HEK293 (cell line): ENCODE measurements around the gene STAB1.

Experiments used
- CTCF ChIA-PET: fragments of 350-600 bp; formaldehyde crosslinking; extraction: SDS; loops from one replicate; lab custom pipeline; 2021; ENCODE audit warnings: antibody characterized with exemption; lab: Yijun Ruan, JAX
- POLR2A ChIA-PET: fragments of 300-600 bp; formaldehyde crosslinking; extraction: SDS; loops from one replicate; lab custom pipeline; 2020; ENCODE audit warnings: antibody characterized with exemption, inconsistent platforms; lab: Yijun Ruan, JAX
- H3K27ac ChIP-seq: fragments of 200-500 bp; sonication (Bioruptor generic); 2 replicates; pipeline ENCODE4 v1.5.1; 2014; ENCODE audit warnings: low read depth, low read length, control low read depth, inconsistent platforms; ENCODE audit errors: extremely low read depth
- H3K36me3 ChIP-seq, 2 experiments: fragments of 200-500 bp in 1 of 2; sonication (Bioruptor generic) in 1 of 2; 1 replicate in 1 of 2; 2 replicates in 1 of 2; pipeline ENCODE4 v1.5.1; 2014 to 2017; ENCODE audit warnings: inconsistent platforms in 2 of 2, low read length in 2 of 2; ENCODE audit not compliant: control insufficient read depth in 2 of 2, insufficient read depth in 1 of 2
- H3K4me1 ChIP-seq: fragments of 200-500 bp; sonication (Bioruptor generic); 2 replicates; pipeline ENCODE4 v1.5.1; 2014; ENCODE audit warnings: mild to moderate bottlenecking, low read length, inconsistent platforms; ENCODE audit not compliant: control insufficient read depth, insufficient read depth
- H3K4me3 ChIP-seq: 2 replicates; pipeline ENCODE4 v1.5.1; 2011; ENCODE audit warnings: low read depth, mild to moderate bottlenecking, control low read depth, low read length, moderate library complexity
- H3K9me3 ChIP-seq: fragments of 200-500 bp; sonication (Bioruptor generic); 2 replicates; pipeline ENCODE4 v1.5.1; 2014; ENCODE audit warnings: low read depth, low read length, inconsistent platforms; ENCODE audit not compliant: control insufficient read depth, insufficient read depth
- AEBP2 ChIP-seq: fragments of 450-650 bp; formaldehyde crosslinking; IDR thresholded peaks from 2 replicates; pipeline ENCODE4 v1.5.1; 2016; ENCODE audit warnings: missing biosample characterization, missing genetic modification characterization, borderline replicate concordance
- KLF1 ChIP-seq: fragments of 450-650 bp; formaldehyde crosslinking; IDR thresholded peaks from 2 replicates; pipeline ENCODE4 v1.5.1; 2016; ENCODE audit warnings: missing biosample characterization, missing genetic modification characterization
- KLF10 ChIP-seq: fragments of 450-650 bp; IDR thresholded peaks from 2 replicates; pipeline ENCODE4 v1.5.1; 2018; ENCODE audit warnings: missing biosample characterization, mild to moderate bottlenecking, missing genetic modification characterization
- MYNN ChIP-seq: fragments of 450-650 bp; formaldehyde crosslinking; IDR thresholded peaks from 2 replicates; pipeline ENCODE4 v1.5.1; 2016; ENCODE audit warnings: missing biosample characterization, missing genetic modification characterization, borderline replicate concordance
- MZF1 ChIP-seq: fragments of 450-650 bp; formaldehyde crosslinking; IDR thresholded peaks from 2 replicates; pipeline ENCODE4 v1.5.1; 2017; ENCODE audit warnings: missing biosample characterization, missing genetic modification characterization, borderline replicate concordance
- OSR2 ChIP-seq: fragments of 450-650 bp; formaldehyde crosslinking; IDR thresholded peaks from 2 replicates; pipeline ENCODE4 v1.5.1; 2016; ENCODE audit warnings: missing biosample characterization, missing genetic modification characterization
- OVOL3 ChIP-seq: fragments of 450-650 bp; formaldehyde crosslinking; IDR thresholded peaks from 2 replicates; pipeline ENCODE4 v1.5.1; 2016; ENCODE audit warnings: missing biosample characterization, missing genetic modification characterization
- REPIN1 ChIP-seq: fragments of 450-650 bp; formaldehyde crosslinking; IDR thresholded peaks from 2 replicates; pipeline ENCODE4 v1.5.1; 2017; ENCODE audit warnings: missing biosample characterization, missing genetic modification characterization, low read depth
- SP7 ChIP-seq: fragments of 450-650 bp; formaldehyde crosslinking; IDR thresholded peaks from 2 replicates; pipeline ENCODE4 v1.5.1; 2016; ENCODE audit warnings: missing biosample characterization, missing genetic modification characterization
- TRIM28 ChIP-seq: IDR thresholded peaks from 2 replicates; pipeline ENCODE4 v1.6.1; 2011; ENCODE audit warnings: low read length, control low read depth, borderline replicate concordance
- YY2 ChIP-seq: fragments of 450-650 bp; formaldehyde crosslinking; IDR thresholded peaks from 2 replicates; pipeline ENCODE4 v1.5.1; 2016; ENCODE audit warnings: missing biosample characterization, missing genetic modification characterization
- ZFP41 ChIP-seq: fragments of 450-650 bp; formaldehyde crosslinking; IDR thresholded peaks from 2 replicates; pipeline ENCODE4 v1.5.1; 2016; ENCODE audit warnings: missing biosample characterization, missing genetic modification characterization, borderline replicate concordance
- ZFP69B ChIP-seq: fragments of 450-650 bp; formaldehyde crosslinking; IDR thresholded peaks from 2 replicates; pipeline ENCODE4 v1.5.1; 2016; ENCODE audit warnings: missing biosample characterization, missing genetic modification characterization
- ZNF16 ChIP-seq: fragments of 450-650 bp; formaldehyde crosslinking; IDR thresholded peaks from 2 replicates; pipeline ENCODE4 v1.5.1; 2016; ENCODE audit warnings: low read depth, missing biosample characterization, missing genetic modification characterization
- ZNF169 ChIP-seq: fragments of 450-650 bp; formaldehyde crosslinking; IDR thresholded peaks from 2 replicates; pipeline ENCODE4 v1.5.1; 2016; ENCODE audit warnings: missing biosample characterization, missing genetic modification characterization
- ZNF2 ChIP-seq: fragments of 450-650 bp; formaldehyde crosslinking; IDR thresholded peaks from 2 replicates; pipeline ENCODE4 v1.5.1; 2016; ENCODE audit warnings: missing biosample characterization, missing genetic modification characterization
- ZNF202 ChIP-seq: fragments of 450-650 bp; formaldehyde crosslinking; IDR thresholded peaks from 2 replicates; pipeline ENCODE4 v1.5.1; 2016; ENCODE audit warnings: missing biosample characterization, missing genetic modification characterization, borderline replicate concordance
- ZNF501 ChIP-seq: fragments of 450-650 bp; formaldehyde crosslinking; IDR thresholded peaks from 2 replicates; pipeline ENCODE4 v1.5.1; 2016; ENCODE audit warnings: missing biosample characterization, missing genetic modification characterization
- ZNF521 ChIP-seq: fragments of 450-650 bp; formaldehyde crosslinking; IDR thresholded peaks from 2 replicates; pipeline ENCODE4 v1.5.1; 2017; ENCODE audit warnings: missing biosample characterization, mild to moderate bottlenecking, missing genetic modification characterization
- ZNF529 ChIP-seq: fragments of 450-650 bp; formaldehyde crosslinking; IDR thresholded peaks from 2 replicates; pipeline ENCODE4 v1.5.1; 2017; ENCODE audit warnings: missing genetic modification characterization, missing biosample characterization; ENCODE audit not compliant: insufficient replicate concordance
- ZNF600 ChIP-seq: fragments of 450-650 bp; formaldehyde crosslinking; IDR thresholded peaks from 2 replicates; pipeline ENCODE4 v1.5.1; 2016; ENCODE audit warnings: missing biosample characterization, missing genetic modification characterization
- ZNF701 ChIP-seq: fragments of 450-650 bp; formaldehyde crosslinking; IDR thresholded peaks from 2 replicates; pipeline ENCODE4 v1.5.1; 2016; ENCODE audit warnings: missing biosample characterization, missing genetic modification characterization
- ZNF791 ChIP-seq: fragments of 450-650 bp; formaldehyde crosslinking; IDR thresholded peaks from 2 replicates; pipeline ENCODE4 v1.5.1; 2016; ENCODE audit warnings: missing biosample characterization, missing genetic modification characterization
- ZNF792 ChIP-seq: fragments of 450-650 bp; formaldehyde crosslinking; IDR thresholded peaks from 2 replicates; pipeline ENCODE4 v1.5.1; 2016; ENCODE audit warnings: missing biosample characterization, missing genetic modification characterization
- ZSCAN18 ChIP-seq: fragments of 450-650 bp; formaldehyde crosslinking; IDR thresholded peaks from 2 replicates; pipeline ENCODE4 v1.5.1; 2016; ENCODE audit warnings: missing biosample characterization, missing genetic modification characterization

STAB1 gene

GRCh38 chr3:52522651-52523251, 27.6 kb downstream of the STAB1 start:
- ChIA-PET POLR2A (no interaction called here), CTCF (interaction anchor here (0.6 to 0.7 kb wide), 3 partner anchors 24 to 1111 kb away, joined by 3 to 4 read pairs (median 4); no protein-coding TSS in a partner anchor)
- Histone ChIP-seq H3K27ac (no peak overlapping the region), H3K9me3 (no peaks in the 10 kb centered on the region), H3K36me3 (peaks cover 0 to 43% of the 10 kb centered on the region in 2 experiments; a peak in 1 of 3 replicates), H3K4me1 (no peaks in the 10 kb centered on the region), H3K4me3 (no peak overlapping the region)
- TF ChIP-seq ZNF791 (tag by site-specific recombination) (no peak), ZNF202 (tag by site-specific recombination) (no peak)

DNA sequence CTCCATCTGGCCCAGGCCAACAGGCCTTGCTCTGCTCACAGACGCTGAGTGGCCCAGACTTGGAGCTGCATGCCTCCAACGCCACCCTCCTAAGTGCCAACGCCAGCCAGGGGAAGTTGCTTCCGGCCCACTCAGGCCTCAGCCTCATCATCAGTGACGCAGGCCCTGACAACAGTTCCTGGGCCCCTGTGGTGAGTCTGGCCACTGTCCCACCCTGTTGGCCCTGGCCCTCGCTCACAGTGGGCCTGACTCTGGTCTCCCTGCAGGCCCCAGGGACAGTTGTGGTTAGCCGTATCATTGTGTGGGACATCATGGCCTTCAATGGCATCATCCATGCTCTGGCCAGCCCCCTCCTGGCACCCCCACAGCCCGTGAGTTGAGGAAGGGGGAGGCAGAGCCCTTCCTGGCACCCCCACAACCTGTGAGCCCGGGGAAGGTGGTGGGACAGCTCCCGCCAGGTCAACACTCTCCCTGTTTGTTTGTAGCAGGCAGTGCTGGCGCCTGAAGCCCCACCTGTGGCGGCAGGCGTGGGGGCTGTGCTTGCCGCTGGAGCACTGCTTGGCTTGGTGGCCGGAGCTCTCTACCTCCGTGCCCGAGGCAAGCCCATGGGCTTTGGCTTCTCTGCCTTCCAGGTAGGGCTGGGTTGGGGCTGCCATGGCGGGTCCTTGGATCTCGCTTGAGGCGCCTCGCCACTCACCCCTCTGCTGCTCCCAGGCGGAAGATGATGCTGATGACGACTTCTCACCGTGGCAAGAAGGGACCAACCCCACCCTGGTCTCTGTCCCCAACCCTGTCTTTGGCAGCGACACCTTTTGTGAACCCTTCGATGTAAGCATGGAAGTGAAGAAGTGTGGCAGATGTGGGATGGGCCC, 28.5 kb downstream of the STAB1 start:
- Histone ChIP-seq H3K4me1 (no peaks in the 10 kb centered on the region), H3K36me3 (peaks cover 0 to 52% of the 10 kb centered on the region in 2 experiments; a peak in 1 of 3 replicates), H3K9me3 (no peaks in the 10 kb centered on the region), H3K4me3 (no peak overlapping the region), H3K27ac (no peak overlapping the region)
- TF ChIP-seq ZNF792 (tag by site-specific recombination) (no peak), OSR2 (no peak), ZNF2 (tag by site-specific recombination) (no peak), OVOL3 (tag by site-specific recombination) (no peak), ZSCAN18 (tag by site-specific recombination) (no peak), ZNF701 (no peak), ZNF16 (tag by site-specific recombination) (no peak), ZNF600 (tag by site-specific recombination) (peak; percentile 30; the same call in 1 of the 2 replicates), KLF1 (tag by site-specific recombination) (no peak)
- ChIA-PET CTCF (interaction anchor here (0.7 kb wide), 1 partner anchor 1111 kb away, joined by 3 read pairs; no protein-coding TSS in a partner anchor), POLR2A (no interaction called here)

GRCh38 chr3:52524258-52524751, 29.2 kb downstream of the STAB1 start:
- no peak overlapping the region for H3K27ac ChIP-seq
- peaks cover 0 to 59% of the 10 kb centered on the region in 2 experiments; a peak in 1 of 3 replicates for H3K36me3 ChIP-seq
- CTCF ChIA-PET: no interaction called here
- no peak overlapping the region for H3K4me3 ChIP-seq
- no peaks in the 10 kb centered on the region for H3K9me3 ChIP-seq
- POLR2A ChIA-PET: no interaction called here
- H3K4me1 ChIP-seq: no peaks in the 10 kb centered on the region
- TF ChIP-seq REPIN1 (tag by site-specific recombination): no peak
- no peak for TF ChIP-seq ZSCAN18 (tag by site-specific recombination)
- TF ChIP-seq ZNF501 (tag by site-specific recombination): no peak
- no peak for TF ChIP-seq MZF1 (tag by site-specific recombination)
- no peak for TF ChIP-seq YY2 (tag by site-specific recombination)
- TF ChIP-seq MYNN (tag by site-specific recombination): no peak
- TF ChIP-seq ZNF529 (tag by site-specific recombination): no peak
- TF ChIP-seq ZNF169: no peak
- no peak for TF ChIP-seq TRIM28
- TF ChIP-seq SP7 (tag by site-specific recombination): no peak
- TF ChIP-seq ZFP69B (tag by site-specific recombination): no peak
- no peak for TF ChIP-seq ZNF521 (tag by site-specific recombination)
- TF ChIP-seq ZFP41 (tag by site-specific recombination): no peak
- no peak for TF ChIP-seq AEBP2 (tag by site-specific recombination)
- no peak for TF ChIP-seq KLF10 (tag by site-specific recombination)
